A172 (cell line): ENCODE data around the gene TGFBR2. TPM values are rescaled to one million over a fixed set of nuclear protein-coding genes. Genes with fewer than 3 reads are reported as not detected.
A peak's percentile ranks its signal among the peaks of the same experiment; 100 is the strongest.

Experiments used
- DNase-seq: peaks from one replicate; pipeline ENCODE4 v3.0.0-alpha.2; 2015; ENCODE audit warnings: low spot score
- total RNA-seq: library from RNA; depleted of rRNA; stranded (reverse); fragments of >200 nt; shearing (Covaris generic); gene quantifications from 2 replicates; pipeline ENCODE4 v1.2.3, GENCODE V29; 2014

TGFBR2 gene
- total RNA-seq, 1 experiment from 2014 or later, result 16.9 TPM

- no peak for DNase-seq
Measured at GRCh38 chr3:30673425-30674341, 67.3 kb downstream of the TGFBR2 start.

GRCh38 chr3:30675006-30675405 lies 68.6 kb downstream of the TGFBR2 start:
- no peak for DNase-seq

- DNase-seq, result no peak
Measured at GRCh38 chr3:30675774-30676173, 69.4 kb downstream of the TGFBR2 start.

GRCh38 chr3:30676424-30677346 lies 70.3 kb downstream of the TGFBR2 start:
- DNase-seq, result no peak

GRCh38 chr3:30677347-30677685 lies 70.9 kb downstream of the TGFBR2 start:
- no peak for DNase-seq

GRCh38 chr3:30679045-30679444 lies 72.6 kb downstream of the TGFBR2 start:
- no peak for DNase-seq

GRCh38 chr3:30680789-30681648 lies 74.6 kb downstream of the TGFBR2 start:
- DNase-seq, result no peak

- peak; percentile 93 for DNase-seq
Measured at GRCh38 chr3:30681649-30682211, 75.3 kb downstream of the TGFBR2 start.

- no peak for DNase-seq
Measured at GRCh38 chr3:30682434-30683155, 76.2 kb downstream of the TGFBR2 start.

- no peak for DNase-seq
Measured at GRCh38 chr3:30683769-30684168, 77.4 kb downstream of the TGFBR2 start.

GRCh38 chr3:30684356-30684755 lies 78.0 kb downstream of the TGFBR2 start:
- DNase-seq, result no peak

GRCh38 chr3:30685267-30685667 lies 78.9 kb downstream of the TGFBR2 start:
- DNase-seq, result no peak

GRCh38 chr3:30686176-30686575 lies 79.8 kb downstream of the TGFBR2 start:
- no peak for DNase-seq

- no peak for DNase-seq
Measured at GRCh38 chr3:30686799-30687198, 80.4 kb downstream of the TGFBR2 start.

GRCh38 chr3:30687930-30688570 lies 81.6 kb downstream of the TGFBR2 start:
- no peak for DNase-seq

GRCh38 chr3:30688776-30689641 lies 82.6 kb downstream of the TGFBR2 start:
- DNase-seq, result peak; percentile 91

- DNase-seq, result no peak
Measured at GRCh38 chr3:30690199-30690598, 83.8 kb downstream of the TGFBR2 start.

GRCh38 chr3:30691249-30691880 lies 85.0 kb downstream of the TGFBR2 start:
- DNase-seq, result no peak

GRCh38 chr3:30691944-30692343 lies 85.5 kb downstream of the TGFBR2 start:
- DNase-seq, result no peak
